HG02938 (cell line): ENCODE data around the gene C1QB.
"Not testable (repeated sequence)": the region's sequence is repeated elsewhere in the genome, so short reads cannot be mapped to it uniquely, and the experiment has no call there.

Experiments
- ATAC-seq: cut with Tn5 transposase; IDR thresholded peaks from one replicate; pipeline ENCODE4 v1.9.1; 2021; ENCODE audit warnings: mild to moderate bottlenecking, moderate library complexity; ENCODE audit not compliant: unreplicated experiment

The C1QB gene

GRCh38 chr1:22691031-22691753, 38.2 kb downstream of the C1QB start:
- ATAC-seq, result no peak

- ATAC-seq, result no peak
These were observed 41.1 kb downstream of the C1QB start for GRCh38 chr1:22694172-22694571.

GRCh38 chr1:22696610-22697009, 43.6 kb downstream of the C1QB start:
- no peak for ATAC-seq

GRCh38 chr1:22697980-22698379, 44.9 kb downstream of the C1QB start:
- no peak for ATAC-seq

- no peak for ATAC-seq
These were observed 46.9 kb downstream of the C1QB start for GRCh38 chr1:22699681-22700520.

GRCh38 chr1:22702296-22703085, 49.5 kb downstream of the C1QB start:
- ATAC-seq, result no peak

- ATAC-seq, result no peak
These were observed 51.5 kb downstream of the C1QB start for GRCh38 chr1:22704440-22705067.

- no peak for ATAC-seq
These were observed 52.5 kb downstream of the C1QB start for GRCh38 chr1:22705586-22705985.

- not testable (repeated sequence) for ATAC-seq
These were observed 53.1 kb downstream of the C1QB start for GRCh38 chr1:22706100-22706499.

- no peak for ATAC-seq
These were observed 55.7 kb downstream of the C1QB start for GRCh38 chr1:22708777-22709176.

- ATAC-seq, result no peak
These were observed 56.2 kb downstream of the C1QB start for GRCh38 chr1:22709227-22709626.

GRCh38 chr1:22709891-22710700, 57.1 kb downstream of the C1QB start:
- no peak for ATAC-seq

- no peak for ATAC-seq
These were observed 57.6 kb downstream of the C1QB start, which contains the start of gene EPHB2 for GRCh38 chr1:22710701-22711049. Gene EPHB2, plus strand, starts transcription at chr1:22710839. Its CDS starts 144 bp downstream, at chr1:22710983.

- ATAC-seq, result no peak
These were observed 58.0 kb downstream of the C1QB start for GRCh38 chr1:22711071-22711470.
